IMR-90 (cell line): ENCODE measurements around the gene RANBP3. TPM values are rescaled to one million over a fixed set of nuclear protein-coding genes. Genes with fewer than 3 reads are reported as not detected.

Source experiments
- ATAC-seq: fragments of 200-7000 bp; cut with Tn5 transposase; 2 replicates; pipeline ENCODE4 v1.9.1; 2020; ENCODE audit warnings: low read depth, mild to moderate bottlenecking, moderate library complexity
- BruUV-seq: library from RNA; stranded (reverse); fragments of 400-500 nt; replicated peaks from 2 replicates; lab custom pipeline; 2021; lab: Mats Ljungman, UMichigan
- CTCF ChIA-PET: fragments of 300-600 bp; formaldehyde crosslinking; extraction: SDS; loops from one replicate; lab custom pipeline; 2021; ENCODE audit warnings: antibody characterized with exemption; lab: Yijun Ruan, JAX
- POLR2A ChIA-PET: fragments of 300-600 bp; sonication (Branson Sonifier 250); formaldehyde crosslinking; loops from one replicate; lab custom pipeline; 2022; ENCODE audit warnings: antibody characterized with exemption; ENCODE audit not compliant: unreplicated experiment; lab: Charles Lee
- DNase-seq: peaks from one replicate; pipeline ENCODE4 v3.0.0; 2013
- H2AFZ ChIP-seq: replicated peaks from 2 replicates; pipeline ENCODE3; 2013; ENCODE audit warnings: low read length, mild to moderate bottlenecking; ENCODE audit not compliant: poor library complexity
- H2AK5ac ChIP-seq: 2 replicates; pipeline ENCODE4 v1.6.1; 2013; ENCODE audit warnings: low read depth, low read length, inconsistent platforms
- H2AK9ac ChIP-seq: replicated peaks from 2 replicates; pipeline ENCODE3; 2013; ENCODE audit warnings: mild to moderate bottlenecking, low read depth, low read length, moderate library complexity; ENCODE audit not compliant: poor library complexity
- H2BK120ac ChIP-seq: 2 replicates; pipeline ENCODE4 v1.6.1; 2013; ENCODE audit warnings: low read depth, low read length, inconsistent platforms
- H2BK15ac ChIP-seq: 3 replicates; pipeline ENCODE4 v1.6.1; 2013; ENCODE audit warnings: low read depth, low read length, inconsistent platforms
- H2BK20ac ChIP-seq: 2 replicates; pipeline ENCODE4 v1.6.1; 2013; ENCODE audit warnings: low read depth, mild to moderate bottlenecking, inconsistent platforms, low read length, moderate library complexity
- H2BK5ac ChIP-seq: 2 replicates; pipeline ENCODE4 v1.6.1; 2013; ENCODE audit warnings: mild to moderate bottlenecking, low read depth, low read length, inconsistent platforms; ENCODE audit not compliant: poor library complexity, severe bottlenecking
- H3K14ac ChIP-seq: replicated peaks from 2 replicates; pipeline ENCODE4 v1.6.1; 2013; ENCODE audit warnings: low read depth, low read length, inconsistent platforms
- H3K18ac ChIP-seq: 2 replicates; pipeline ENCODE4 v1.6.1; 2013; ENCODE audit warnings: low read depth, low read length, control low read depth
- H3K23ac ChIP-seq: 2 replicates; pipeline ENCODE4 v1.6.1; 2013; ENCODE audit warnings: low read depth, low read length, inconsistent platforms
- H3K27ac ChIP-seq: 2 replicates; pipeline ENCODE4 v1.5.1; 2013; ENCODE audit warnings: mild to moderate bottlenecking, control low read depth, low read length; ENCODE audit not compliant: insufficient read depth
- H3K27me3 ChIP-seq: 2 replicates; pipeline ENCODE4 v1.6.1; 2013; ENCODE audit warnings: low read length; ENCODE audit not compliant: control insufficient read depth, insufficient read depth
- H3K36me3 ChIP-seq: 2 replicates; pipeline ENCODE4 v1.6.1; 2013; ENCODE audit warnings: low read length, mixed read lengths; ENCODE audit not compliant: control insufficient read depth, insufficient read depth
- H3K4ac ChIP-seq: 2 replicates; pipeline ENCODE4 v1.6.1; 2013; ENCODE audit warnings: low read depth, low read length, inconsistent platforms
- H3K4me1 ChIP-seq: 2 replicates; pipeline ENCODE4 v1.6.1; 2013; ENCODE audit warnings: low read length, mixed read lengths; ENCODE audit not compliant: control insufficient read depth, insufficient read depth
- H3K4me2 ChIP-seq: 2 replicates; pipeline ENCODE4 v1.6.1; 2013; ENCODE audit warnings: low read depth, mild to moderate bottlenecking, control low read depth, low read length, moderate library complexity
- H3K4me3 ChIP-seq: 2 replicates; pipeline ENCODE4 v1.5.1; 2013; ENCODE audit warnings: low read depth, mild to moderate bottlenecking, control low read depth, low read length, moderate library complexity; ENCODE audit not compliant: insufficient read depth
- H3K56ac ChIP-seq: 2 replicates; pipeline ENCODE4 v1.6.1; 2013; ENCODE audit warnings: low read length, inconsistent platforms; ENCODE audit not compliant: insufficient read depth; ENCODE audit errors: extremely low read depth
- H3K79me1 ChIP-seq, 2 experiments: 2 replicates each; pipeline ENCODE4 v1.6.1; 2013; ENCODE audit warnings: low read length in 2 of 2, inconsistent platforms in 1 of 2, low read depth in 1 of 2
- H3K9ac ChIP-seq: 2 replicates; pipeline ENCODE4 v1.6.1; 2013; ENCODE audit warnings: low read depth, low read length, control low read depth
- H3K9me1 ChIP-seq: 2 replicates; pipeline ENCODE4 v1.6.1; 2013; ENCODE audit warnings: low read length, inconsistent platforms; ENCODE audit not compliant: insufficient read depth
- H3K9me3 ChIP-seq: 2 replicates; pipeline ENCODE4 v1.6.1; 2013; ENCODE audit warnings: low read length; ENCODE audit not compliant: control insufficient read depth, insufficient read depth
- H4K20me1 ChIP-seq: 2 replicates; pipeline ENCODE4 v1.6.1; 2013; ENCODE audit warnings: low read length, inconsistent platforms; ENCODE audit not compliant: insufficient read depth
- H4K5ac ChIP-seq: 2 replicates; pipeline ENCODE4 v1.6.1; 2013; ENCODE audit warnings: mild to moderate bottlenecking, low read depth, low read length, control low read depth
- H4K8ac ChIP-seq, 2 experiments: 2 replicates each; pipeline ENCODE4 v1.6.1; 2013; ENCODE audit warnings: low read depth in 2 of 2, low read length in 2 of 2, control low read depth in 1 of 2, inconsistent platforms in 1 of 2
- H4K91ac ChIP-seq: 2 replicates; pipeline ENCODE4 v1.6.1; 2013; ENCODE audit warnings: low read depth, low read length, inconsistent platforms; ENCODE audit not compliant: insufficient read depth
- MAFK ChIP-seq: IDR thresholded peaks from 2 replicates; pipeline ENCODE4 v1.6.1; 2012; ENCODE audit warnings: low read depth, low read length, improper control_type of control experiment
- USF2 ChIP-seq: fragments of 150-350 bp; IDR thresholded peaks from 2 replicates; pipeline ENCODE4 v1.6.1; 2017; ENCODE audit warnings: mild to moderate bottlenecking, antibody characterized with exemption, low read length, low read depth
- WGBS, 2 experiments: methylation state at CpG; one replicate each; pipeline versions ENCODE4 v1.1.5 to v1.1.7; 2013; ENCODE audit warnings: missing lambda C conversion rate in 2 of 2; ENCODE audit not compliant: insufficient read length in 1 of 2; ENCODE audit errors: extremely low coverage in 2 of 2; 5-methylcytosine and 5-hydroxymethylcytosine counted together
- dilution Hi-C: fragments of 300-500 bp; cut with HindIII; formaldehyde crosslinking; loops from one replicate; pipeline ENCODE4 v1.14.3; 2018; ENCODE audit warnings: low sequenced_read_pairs; ENCODE audit not compliant: unreplicated experiment
- in situ Hi-C: fragments of 300-500 bp; cut with MboI; formaldehyde crosslinking; loops from 3 replicates; pipeline ENCODE4 v1.14.3; 2019; ENCODE audit warnings: low sequenced_read_pairs, inconsistent platforms, mixed read lengths
- intact Hi-C: fragments of 100-400 bp; cut with micrococcal nuclease; formaldehyde crosslinking; loops from 2 replicates; pipeline ENCODE4 v1.10.0; 2022
- polyA plus RNA-seq, 3 experiments: library from polyadenylated mRNA; depleted of rRNA; stranded (reverse); fragments of >200 nt; gene quantifications; 2 replicates each; pipeline ENCODE4 v1.2.3, GENCODE V29; 2012; ENCODE audit warnings: low replicate concordance in 1 of 3
- total RNA-seq: library from RNA; depleted of rRNA; stranded (reverse); fragments of >200 nt; gene quantifications from 2 replicates; pipeline ENCODE4 v1.2.3, GENCODE V29; 2012

Gene RANBP3
- total and polyA plus RNA-seq, 2 of the 4 experiments (the other 2 are of a cell fraction), result 42.5 to 111 TPM

GRCh38 chr19:5954293-5954692, 23.6 kb downstream of the RANBP3 start:
- Histone ChIP-seq H3K18ac (peak overlapping the region; percentile 1), H4K5ac (peak overlapping the region; percentile 1), H3K4me3 (no peak overlapping the region), H3K27me3 (no peaks in the 10 kb centered on the region), H3K23ac (peak overlapping the region; percentile 8), H2AK5ac (peak overlapping the region; percentile 87), H2BK15ac (peak overlapping the region; percentile 64; the same call in 2 of the 3 replicates), H3K9ac (peak overlapping the region; percentile 30), H4K91ac (peak overlapping the region; percentile 72), H2AFZ (peak overlapping the region; percentile 64), H3K4ac (peak overlapping the region; percentile 95), H3K79me1 (peaks cover 33 to 100% of the 10 kb centered on the region in 2 experiments; a peak in 3 of 4 replicates), H3K36me3 (peaks cover 10% of the 10 kb centered on the region), H4K8ac (peak overlapping the region; percentile 63 to 74), H3K4me1 (peaks cover 46% of the 10 kb centered on the region), H3K4me2 (peak overlapping the region; percentile 5), H3K9me3 (no peaks in the 10 kb centered on the region), H2BK5ac (peak overlapping the region; percentile 76), H2BK120ac (peak overlapping the region; percentile 67), H3K9me1 (peaks cover 46% of the 10 kb centered on the region), H2AK9ac (peak overlapping the region; percentile 84), H3K56ac (peak overlapping the region; percentile 48; the same call in 1 of the 2 replicates), H3K14ac (peak overlapping the region; percentile 39), H4K20me1 (peaks cover 89% of the 10 kb centered on the region), H3K27ac (peak overlapping the region; percentile 67), H2BK20ac (peak overlapping the region; percentile 85)
- intact Hi-C loops (no loop called here), in situ Hi-C loops (no loop called here), dilution Hi-C loops (no loop called here)
- POLR2A ChIA-PET, result no interaction called here
- TF ChIP-seq USF2, result peak; percentile 59
- TF ChIP-seq MAFK, result no peak
- CTCF ChIA-PET, result interaction anchor here (2.6 kb wide), 1 partner anchor 150 kb away, joined by 9 read pairs; the partner anchor contains the start of gene NRTN
- DNase-seq, result peak; percentile 23
- ATAC-seq, result peak; percentile 16
- 20% methylated on average over 3 of the region's 6 CpGs; no CpG with 5 or more reads in 1 of the 2 experiments for WGBS, 2 experiments
- no TSS peak for BruUV-seq
